Measurements from ENCODE around the gene PDAP1.
A peak's percentile ranks its signal among the peaks of the same experiment; 100 is the strongest.
"Not testable (repeated sequence)": the region's sequence is repeated elsewhere in the genome, so short reads cannot be mapped to it uniquely, and the experiment has no call there.

PDAP1 gene

GRCh38 chr7:99395616-99396327 is 12.6 kb downstream of the PDAP1 start:
- no peak for DNase-seq (ENCODE audit: low spot score)

- DNase-seq (ENCODE audit: low spot score): no peak
Observed at GRCh38 chr7:99394188-99394502, 14.3 kb downstream of the PDAP1 start.

- DNase-seq (ENCODE audit: low spot score): peak; percentile 89
Observed at GRCh38 chr7:99393355-99394187, 14.8 kb downstream of the PDAP1 start.

- peak; percentile 87 for DNase-seq (ENCODE audit: low spot score)
Observed at GRCh38 chr7:99392659-99393354, 15.6 kb downstream of the PDAP1 start.

GRCh38 chr7:99392046-99392445 is 16.4 kb downstream of the PDAP1 start:
- DNase-seq (ENCODE audit: low spot score): no peak

GRCh38 chr7:99390941-99391602 is 17.3 kb downstream of the PDAP1 start:
- DNase-seq (ENCODE audit: low spot score): no peak

- no peak for DNase-seq (ENCODE audit: low spot score)
Observed at GRCh38 chr7:99389772-99390171, 18.6 kb downstream of the PDAP1 start.

GRCh38 chr7:99387912-99388311 is 20.5 kb downstream of the PDAP1 start:
- DNase-seq (ENCODE audit: low spot score): no peak

- DNase-seq (ENCODE audit: low spot score): not testable (repeated sequence)
Observed at GRCh38 chr7:99387239-99387635, 21.2 kb downstream of the PDAP1 start.

- no peak for DNase-seq (ENCODE audit: low spot score)
Observed at GRCh38 chr7:99386584-99387238, 21.7 kb downstream of the PDAP1 start.

- DNase-seq (ENCODE audit: low spot score): no peak
Observed at GRCh38 chr7:99385564-99385963, 22.8 kb downstream of the PDAP1 start.

- DNase-seq (ENCODE audit: low spot score): no peak
Observed at GRCh38 chr7:99384523-99384922, 23.9 kb downstream of the PDAP1 start.

GRCh38 chr7:99383791-99384370 is 24.5 kb downstream of the PDAP1 start:
- DNase-seq (ENCODE audit: low spot score): no peak

- no peak for DNase-seq (ENCODE audit: low spot score)
Observed at GRCh38 chr7:99383203-99383602, 25.2 kb downstream of the PDAP1 start.

- no peak for DNase-seq (ENCODE audit: low spot score)
Observed at GRCh38 chr7:99381664-99382075, 26.7 kb downstream of the PDAP1 start.

- no peak for DNase-seq (ENCODE audit: low spot score)
Observed at GRCh38 chr7:99380823-99381663, 27.4 kb downstream of the PDAP1 start.

- DNase-seq (ENCODE audit: low spot score): no peak
Observed at GRCh38 chr7:99380032-99380822, 28.2 kb downstream of the PDAP1 start.

GRCh38 chr7:99379693-99380031 is 28.7 kb downstream of the PDAP1 start:
- not testable (repeated sequence) for DNase-seq (ENCODE audit: low spot score)

- DNase-seq (ENCODE audit: low spot score): no peak
Observed at GRCh38 chr7:99379043-99379577, 29.3 kb downstream of the PDAP1 start.
